Tibial artery (tissue), 4 donors: ENCODE results near the gene SLC6A13.

Source experiments
- DNase-seq, 2 donors: peaks; one replicate each; pipeline ENCODE4 v3.0.0-alpha.2; 2019
- H3K27ac ChIP-seq, 2 donors: fragments of 200-600 bp; sonication (generic) in 1 of 2; 1 replicate in 1 of 2; 2 replicates in 1 of 2; pipeline ENCODE4 v1.5.1; 2018 to 2019; ENCODE audit warnings: mild to moderate bottlenecking in 1 of 2
- H3K27me3 ChIP-seq, 2 donors: fragments of 200-600 bp; sonication (generic) in 1 of 2; one replicate each; pipeline versions ENCODE4 v1.5.1 to v1.6.0; 2016 to 2019
- H3K36me3 ChIP-seq, 3 donors: fragments of 200-600 bp; sonication (generic) in 2 of 3; one replicate each; pipeline ENCODE4 v1.5.1; 2016 to 2019; ENCODE audit warnings: mild to moderate bottlenecking in 2 of 3
- H3K4me1 ChIP-seq, 4 donors: fragments of 200-600 bp; sonication (generic) in 2 of 4; 1 replicate in 3 of 4; 2 replicates in 1 of 4; pipeline ENCODE4 v1.5.1; 2016 to 2019
- H3K4me3 ChIP-seq, 2 donors: fragments of 200-600 bp; sonication (generic) in 1 of 2; 1 replicate in 1 of 2; 2 replicates in 1 of 2; pipeline ENCODE4 v1.5.1; 2018 to 2019; ENCODE audit warnings: mild to moderate bottlenecking in 2 of 2
- H3K9me3 ChIP-seq, 3 donors: fragments of 200-600 bp; sonication (generic) in 1 of 3; one replicate each; pipeline ENCODE4 v1.5.1; 2016 to 2019
- intact Hi-C: fragments of 100-400 bp; cut with DNase I; formaldehyde crosslinking; loops from one replicate; pipeline ENCODE4 v1.15.0; 2023; ENCODE audit warnings: low total_unique reads
- TF ChIP-seq, protein P1 (sequence below), 2 experiments: fragments of 200-600 bp in 1 of 2; fragments of 450-650 bp in 1 of 2; IDR thresholded peaks; one replicate each; pipeline ENCODE4 v1.5.1; 2017 to 2019; ENCODE audit warnings: antibody characterized with exemption in 2 of 2, mild to moderate bottlenecking in 1 of 2, moderate library complexity in 1 of 2

Gene SLC6A13

GRCh38 chr12:172732-173161 is 89.9 kb downstream of the SLC6A13 start:
- Histone ChIP-seq H3K4me3 (no peak overlapping the region), H3K9me3 (no peaks in the 10 kb centered on the region), H3K4me1 (peaks cover 0 to 24% (median 15%) of the 10 kb centered on the region in 4 donors), H3K27me3 (peaks cover 0 to 44% of the 10 kb centered on the region in 2 donors), H3K36me3 (no peaks in the 10 kb centered on the region), H3K27ac (no peak overlapping the region)
- DNase-seq: no peak
- intact Hi-C loops: no loop called here
- TF ChIP-seq, protein P1, sequence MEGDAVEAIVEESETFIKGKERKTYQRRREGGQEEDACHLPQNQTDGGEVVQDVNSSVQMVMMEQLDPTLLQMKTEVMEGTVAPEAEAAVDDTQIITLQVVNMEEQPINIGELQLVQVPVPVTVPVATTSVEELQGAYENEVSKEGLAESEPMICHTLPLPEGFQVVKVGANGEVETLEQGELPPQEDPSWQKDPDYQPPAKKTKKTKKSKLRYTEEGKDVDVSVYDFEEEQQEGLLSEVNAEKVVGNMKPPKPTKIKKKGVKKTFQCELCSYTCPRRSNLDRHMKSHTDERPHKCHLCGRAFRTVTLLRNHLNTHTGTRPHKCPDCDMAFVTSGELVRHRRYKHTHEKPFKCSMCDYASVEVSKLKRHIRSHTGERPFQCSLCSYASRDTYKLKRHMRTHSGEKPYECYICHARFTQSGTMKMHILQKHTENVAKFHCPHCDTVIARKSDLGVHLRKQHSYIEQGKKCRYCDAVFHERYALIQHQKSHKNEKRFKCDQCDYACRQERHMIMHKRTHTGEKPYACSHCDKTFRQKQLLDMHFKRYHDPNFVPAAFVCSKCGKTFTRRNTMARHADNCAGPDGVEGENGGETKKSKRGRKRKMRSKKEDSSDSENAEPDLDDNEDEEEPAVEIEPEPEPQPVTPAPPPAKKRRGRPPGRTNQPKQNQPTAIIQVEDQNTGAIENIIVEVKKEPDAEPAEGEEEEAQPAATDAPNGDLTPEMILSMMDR (IDR thresholded peaks at IDR 0.05): no peak

DNA sequence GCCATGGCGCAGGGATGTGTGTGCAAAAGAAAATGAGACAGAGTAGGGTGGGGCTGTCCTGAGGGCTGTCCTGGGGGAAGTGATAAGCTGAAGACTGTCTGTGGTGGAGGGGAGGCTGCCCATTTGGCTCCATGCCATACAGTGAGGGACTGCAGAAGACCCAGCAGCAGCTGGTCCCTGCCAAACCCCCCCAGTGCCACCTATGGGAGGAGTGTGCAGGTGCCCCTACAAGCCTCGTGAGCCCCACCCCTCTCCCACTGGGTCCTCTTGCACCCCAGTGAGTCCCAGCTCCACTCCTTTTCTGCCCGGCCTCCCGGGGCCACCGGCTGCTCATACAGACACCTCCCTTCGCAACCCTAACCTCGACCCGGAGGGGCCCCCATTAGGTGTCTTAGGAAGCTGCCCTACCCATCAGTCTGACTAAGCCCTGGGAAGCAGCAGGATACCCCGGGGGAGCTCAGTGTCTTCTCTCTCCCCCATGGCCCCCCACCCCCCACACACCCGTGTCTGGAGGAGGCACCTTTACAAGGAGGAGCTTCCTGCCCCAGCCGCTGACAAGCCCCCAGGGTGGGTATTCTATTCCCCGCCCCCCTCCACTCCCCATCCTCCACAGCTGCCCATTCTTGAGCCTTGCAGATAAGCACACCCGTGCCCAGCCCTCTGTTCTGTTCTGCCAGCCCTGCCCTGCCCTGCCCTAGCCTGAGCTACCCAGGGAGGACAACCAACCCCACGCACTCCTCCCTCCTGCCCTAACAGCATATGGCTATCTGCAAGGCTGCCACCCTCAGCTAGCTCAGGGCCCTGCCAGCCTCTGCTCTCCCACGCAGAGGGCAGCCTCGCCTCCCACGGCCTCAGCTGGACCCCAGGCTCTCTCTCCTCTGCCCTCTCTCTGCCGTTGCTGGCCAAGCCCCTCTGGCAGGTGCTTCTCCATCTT is 90.6 kb downstream of the SLC6A13 start:
- Histone ChIP-seq H3K36me3 (no peaks in the 10 kb centered on the region), H3K27ac (no peak overlapping the region), H3K27me3 (peaks cover 0 to 43% of the 10 kb centered on the region in 2 donors), H3K9me3 (no peaks in the 10 kb centered on the region), H3K4me3 (no peak overlapping the region), H3K4me1 (peaks cover 0 to 18% (median 10%) of the 10 kb centered on the region in 4 donors)
- DNase-seq: no peak
- TF ChIP-seq, protein P1 (IDR thresholded peaks at IDR 0.05): no peak
- intact Hi-C loops: no loop called here

DNA sequence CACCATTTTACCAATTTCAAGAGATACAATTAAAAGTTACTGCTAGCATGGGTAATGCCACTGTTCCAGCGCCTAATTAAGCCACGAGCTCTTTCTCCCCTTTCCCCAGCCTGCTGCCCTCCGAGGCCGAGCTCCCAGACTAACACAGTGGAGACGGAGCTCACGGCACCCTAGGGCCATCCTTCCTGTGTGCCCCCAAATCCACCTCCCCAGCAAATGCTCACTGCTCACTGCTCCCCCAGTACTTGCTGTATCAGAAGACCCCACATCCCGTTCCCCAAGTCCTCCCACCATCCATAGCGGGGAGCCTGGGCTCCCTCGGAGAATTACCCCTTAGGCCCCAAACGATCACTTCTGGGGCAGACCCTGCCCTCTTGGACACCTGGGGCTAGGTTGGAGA is 91.4 kb downstream of the SLC6A13 start:
- TF ChIP-seq, protein P1 (IDR thresholded peaks at IDR 0.05): no peak
- Histone ChIP-seq H3K36me3 (no peaks in the 10 kb centered on the region), H3K4me3 (no peak overlapping the region), H3K9me3 (no peaks in the 10 kb centered on the region), H3K27me3 (peaks cover 0 to 43% of the 10 kb centered on the region in 2 donors), H3K4me1 (peaks cover 0 to 10% (median 4%) of the 10 kb centered on the region in 4 donors), H3K27ac (no peak overlapping the region)
- intact Hi-C loops: no loop called here
- no peak for DNase-seq
